Cardiac muscle cell (in vitro differentiated cells and primary cell): ENCODE results near the gene PSTPIP2. TPM values are rescaled to one million over a fixed set of nuclear protein-coding genes. Genes with fewer than 3 reads are reported as not detected.
A peak's percentile ranks its signal among the peaks of the same experiment; 100 is the strongest.
"Not testable (repeated sequence)": the region's sequence is repeated elsewhere in the genome, so short reads cannot be mapped to it uniquely, and the experiment has no call there.

Experiments
- DNase-seq, 2 donors: peaks; one replicate each; pipeline versions ENCODE4 v3.0.0 to v3.0.0-alpha.2; 2010 to 2017; ENCODE audit warnings: low read depth in 1 of 2, low spot score in 1 of 2
- H3K27ac ChIP-seq: fragments of 200-600 bp; sonication (generic); 2 replicates; pipeline ENCODE4 v1.5.1; 2016
- H3K27me3 ChIP-seq: fragments of 200-600 bp; sonication (generic); 2 replicates; pipeline ENCODE4 v1.6.0; 2016; ENCODE audit warnings: control low read depth
- H3K36me3 ChIP-seq: fragments of 200-600 bp; sonication (generic); 2 replicates; pipeline ENCODE4 v1.5.1; 2016; ENCODE audit warnings: control low read depth
- H3K4me1 ChIP-seq: fragments of 200-600 bp; sonication (generic); 2 replicates; pipeline ENCODE4 v1.8.1; 2017; ENCODE audit warnings: low read depth, mild to moderate bottlenecking, mixed run types
- H3K4me3 ChIP-seq: fragments of 200-600 bp; sonication (generic); 2 replicates; pipeline ENCODE4 v1.5.1; 2016; ENCODE audit warnings: mild to moderate bottlenecking
- H3K9me3 ChIP-seq: fragments of 200-600 bp; sonication (generic); 2 replicates; pipeline ENCODE4 v1.5.1; 2017; ENCODE audit warnings: low read depth, mild to moderate bottlenecking, control low read depth
- CTCF ChIP-seq: IDR thresholded peaks from 2 replicates; pipeline ENCODE4 v1.5.1; 2012; ENCODE audit warnings: low read depth, mild to moderate bottlenecking, low read length
- polyA plus RNA-seq: library from polyadenylated mRNA; unstranded; fragments of >200 nt; fragmentation: Nextera tagmentation; extraction: Ambion mirVana; gene quantifications from 2 replicates; pipeline ENCODE4 v1.2.1, GENCODE V29; 2016
- total RNA-seq: library from RNA; depleted of rRNA; stranded (reverse); fragments of >200 nt; gene quantifications from 2 replicates; pipeline ENCODE4 v1.2.3, GENCODE V29; 2016

The PSTPIP2 gene
- total and polyA plus RNA-seq, 2 experiments from 2014 or later = 4.6 to 4.7 TPM

GRCh38 chr18:45962461-45962860, 109.6 kb downstream of the PSTPIP2 start:
- peak overlapping the region; percentile 2 for H3K27ac ChIP-seq
- DNase-seq = peak; percentile 49 to 73
- TF ChIP-seq CTCF = no peak
- peaks cover 6% of the 10 kb centered on the region for H3K4me1 ChIP-seq
- H3K4me3 ChIP-seq = no peak overlapping the region
- no peaks in the 10 kb centered on the region for H3K27me3 ChIP-seq
- no peaks in the 10 kb centered on the region for H3K36me3 ChIP-seq
- H3K9me3 ChIP-seq = no peaks in the 10 kb centered on the region

GRCh38 chr18:45959484-45959883, 112.6 kb downstream of the PSTPIP2 start:
- not testable (repeated sequence) for H3K27me3 ChIP-seq, H3K4me1 ChIP-seq, H3K9me3 ChIP-seq, H3K27ac ChIP-seq, DNase-seq, H3K36me3 ChIP-seq, H3K4me3 ChIP-seq

- DNase-seq = no peak
- no peak for TF ChIP-seq CTCF
- Histone ChIP-seq H3K36me3 (peaks cover 17% of the 10 kb centered on the region), H3K27me3 (no peaks in the 10 kb centered on the region), H3K9me3 (no peaks in the 10 kb centered on the region), H3K27ac (no peak overlapping the region), H3K4me3 (no peak overlapping the region), H3K4me1 (peaks cover 6% of the 10 kb centered on the region)
Measured at GRCh38 chr18:45958730-45959129, 113.3 kb downstream of the PSTPIP2 start.

- Histone ChIP-seq H3K4me3 (no peak overlapping the region), H3K27me3 (no peaks in the 10 kb centered on the region), H3K4me1 (peaks cover 5% of the 10 kb centered on the region), H3K36me3 (peaks cover 18% of the 10 kb centered on the region), H3K9me3 (no peaks in the 10 kb centered on the region), H3K27ac (no peak overlapping the region)
- no peak for TF ChIP-seq CTCF
- no peak for DNase-seq
Measured at GRCh38 chr18:45958027-45958426, 114.0 kb downstream of the PSTPIP2 start.

GRCh38 chr18:45957100-45957499, 115.0 kb downstream of the PSTPIP2 start:
- DNase-seq = peak in 1 of 2 donors; percentile 45
- H3K27me3 ChIP-seq = no peaks in the 10 kb centered on the region
- H3K4me1 ChIP-seq = no peaks in the 10 kb centered on the region
- no peaks in the 10 kb centered on the region for H3K9me3 ChIP-seq
- H3K36me3 ChIP-seq = peaks cover 27% of the 10 kb centered on the region
- no peak overlapping the region for H3K4me3 ChIP-seq
- no peak overlapping the region for H3K27ac ChIP-seq
- TF ChIP-seq CTCF = no peak

GRCh38 chr18:45954070-45954934, 117.8 kb downstream of the PSTPIP2 start:
- peak in 1 of 2 donors; percentile 79 for DNase-seq
- H3K27ac ChIP-seq = no peak overlapping the region

More at GRCh38 chr18:45954070-45954934, 117.8 kb downstream of the PSTPIP2 start:
- H3K4me3 ChIP-seq = no peak overlapping the region
- H3K27me3 ChIP-seq = no peaks in the 10 kb centered on the region
- peaks cover 48% of the 10 kb centered on the region for H3K36me3 ChIP-seq
- no peak for TF ChIP-seq CTCF
- H3K9me3 ChIP-seq = no peaks in the 10 kb centered on the region
- H3K4me1 ChIP-seq = no peaks in the 10 kb centered on the region
